Stimulated activated CD8-positive, alpha-beta memory T cell treated with anti-CD3 and anti-CD28 coated beads, Interleukin-2, amount 100 ng/mL, for 1 hour (primary cell): ENCODE data around the gene HS2ST1.
"Not testable (repeated sequence)": the region's sequence is repeated elsewhere in the genome, so short reads cannot be mapped to it uniquely, and the experiment has no call there.

ENCODE experiments used
- DNase-seq, 2 donors: peaks; one replicate each; pipeline ENCODE4 v3.0.0-alpha.2; 2020; ENCODE audit warnings: low read depth in 2 of 2

HS2ST1 gene

GRCh38 chr1:86925742-86926141 is 11.3 kb downstream of the HS2ST1 start:
- DNase-seq = no peak

- no peak for DNase-seq
These were observed 12.4 kb downstream of the HS2ST1 start for GRCh38 chr1:86926883-86927282.

- no peak for DNase-seq
These were observed 14.4 kb downstream of the HS2ST1 start for GRCh38 chr1:86928819-86929218.

- no peak for DNase-seq
These were observed 18.6 kb downstream of the HS2ST1 start for GRCh38 chr1:86933051-86933450.

GRCh38 chr1:86933562-86934377 is 19.3 kb downstream of the HS2ST1 start:
- no peak for DNase-seq

GRCh38 chr1:86938450-86938849 is 24.0 kb downstream of the HS2ST1 start:
- no peak for DNase-seq

- no peak for DNase-seq
These were observed 24.4 kb downstream of the HS2ST1 start for GRCh38 chr1:86938855-86939254.

- DNase-seq = no peak
These were observed 25.0 kb downstream of the HS2ST1 start for GRCh38 chr1:86939406-86939805.

GRCh38 chr1:86940599-86940998 is 26.2 kb downstream of the HS2ST1 start:
- no peak for DNase-seq

GRCh38 chr1:86942042-86942441 is 27.6 kb downstream of the HS2ST1 start:
- no peak for DNase-seq

GRCh38 chr1:86942743-86943142 is 28.3 kb downstream of the HS2ST1 start:
- DNase-seq = no peak

- DNase-seq = no peak
These were observed 33.8 kb downstream of the HS2ST1 start for GRCh38 chr1:86948212-86948611.

GRCh38 chr1:86950712-86951419 is 36.4 kb downstream of the HS2ST1 start:
- DNase-seq = no peak

GRCh38 chr1:86951430-86951829 is 37.0 kb downstream of the HS2ST1 start:
- DNase-seq = no peak

GRCh38 chr1:86953167-86953566 is 38.7 kb downstream of the HS2ST1 start:
- DNase-seq = no peak

GRCh38 chr1:86955678-86956077 is 41.2 kb downstream of the HS2ST1 start:
- DNase-seq = no peak

GRCh38 chr1:86956221-86956620 is 41.8 kb downstream of the HS2ST1 start:
- no peak for DNase-seq

- no peak for DNase-seq
These were observed 42.8 kb downstream of the HS2ST1 start for GRCh38 chr1:86957221-86957620.

- DNase-seq = no peak
These were observed 46.1 kb downstream of the HS2ST1 start for GRCh38 chr1:86960548-86960947.

- DNase-seq = not testable (repeated sequence)
These were observed 49.4 kb downstream of the HS2ST1 start for GRCh38 chr1:86963841-86964240.

GRCh38 chr1:86965012-86965826 is 50.8 kb downstream of the HS2ST1 start:
- DNase-seq = no peak

GRCh38 chr1:86965827-86966182 is 51.4 kb downstream of the HS2ST1 start:
- no peak for DNase-seq
